Stimulated activated memory B cell treated with anti-CD40 and anti-IgM and Interleukin-4, amounts not matched to agents 10 μg/mL and 1 μg/mL and 100 μg/mL, for 72 hours (primary cell): ENCODE results near the gene OR4D11.
"Not testable (repeated sequence)": the region's sequence is repeated elsewhere in the genome, so short reads cannot be mapped to it uniquely, and the experiment has no call there.

Experiments
- ATAC-seq: fragments of 150-1000 bp; cut with Tn5 transposase; 2 replicates; pipeline ENCODE4 v1.10.0; 2021
- H3K27ac Mint-ChIP-seq: one replicate; pipeline ENCODE4 v1.8.0; 2022; ENCODE audit warnings: mild to moderate bottlenecking, mixed read lengths
- H3K27me3 Mint-ChIP-seq: one replicate; pipeline ENCODE4 v1.8.0; 2022; ENCODE audit warnings: mixed read lengths
- H3K36me3 Mint-ChIP-seq: one replicate; pipeline ENCODE4 v1.8.0; 2022; ENCODE audit warnings: mixed read lengths
- H3K4me1 Mint-ChIP-seq: one replicate; pipeline ENCODE4 v1.8.0; 2022; ENCODE audit warnings: mixed read lengths
- H3K4me3 Mint-ChIP-seq: one replicate; pipeline ENCODE4 v1.8.0; 2022; ENCODE audit warnings: mild to moderate bottlenecking, moderate library complexity, mixed read lengths
- H3K9me3 Mint-ChIP-seq: one replicate; pipeline ENCODE4 v1.8.0; 2022; ENCODE audit warnings: mixed read lengths

Gene OR4D11

GRCh38 chr11:59534676-59535075 lies 31.3 kb downstream of the OR4D11 start:
- Mint-ChIP-seq H3K27ac (no peak overlapping the region), H3K27me3 (peaks cover 14% of the 10 kb centered on the region), H3K9me3 (no peaks in the 10 kb centered on the region), H3K4me1 (no peaks in the 10 kb centered on the region), H3K4me3 (no peak overlapping the region), H3K36me3 (no peaks in the 10 kb centered on the region)
- ATAC-seq = no peak

GRCh38 chr11:59542142-59542810 lies 38.9 kb downstream of the OR4D11 start:
- peaks cover 9% of the 10 kb centered on the region for H3K27me3 Mint-ChIP-seq
- no peak for ATAC-seq
- H3K27ac Mint-ChIP-seq = no peak overlapping the region
- no peak overlapping the region for H3K4me3 Mint-ChIP-seq
- no peaks in the 10 kb centered on the region for H3K9me3 Mint-ChIP-seq
- no peaks in the 10 kb centered on the region for H3K36me3 Mint-ChIP-seq
- H3K4me1 Mint-ChIP-seq = no peaks in the 10 kb centered on the region

GRCh38 chr11:59543713-59544112 lies 40.3 kb downstream of the OR4D11 start:
- not testable (repeated sequence) for H3K27ac Mint-ChIP-seq, H3K4me1 Mint-ChIP-seq, ATAC-seq, H3K36me3 Mint-ChIP-seq, H3K4me3 Mint-ChIP-seq, H3K27me3 Mint-ChIP-seq, H3K9me3 Mint-ChIP-seq

- Mint-ChIP-seq H3K9me3 (no peaks in the 10 kb centered on the region), H3K36me3 (no peaks in the 10 kb centered on the region), H3K27ac (no peak overlapping the region), H3K4me3 (no peak overlapping the region), H3K27me3 (peaks cover 9% of the 10 kb centered on the region), H3K4me1 (peaks cover 10% of the 10 kb centered on the region)
- no peak for ATAC-seq
Measured at GRCh38 chr11:59544869-59545178, 41.4 kb downstream of the OR4D11 start.

GRCh38 chr11:59545179-59546020 lies 42.0 kb downstream of the OR4D11 start:
- no peaks in the 10 kb centered on the region for H3K9me3 Mint-ChIP-seq
- H3K4me3 Mint-ChIP-seq = no peak overlapping the region
- H3K27ac Mint-ChIP-seq = no peak overlapping the region
- H3K36me3 Mint-ChIP-seq = no peaks in the 10 kb centered on the region
- H3K4me1 Mint-ChIP-seq = peaks cover 10% of the 10 kb centered on the region
- H3K27me3 Mint-ChIP-seq = peaks cover 9% of the 10 kb centered on the region
- no peak for ATAC-seq

GRCh38 chr11:59547605-59548308 lies 44.4 kb downstream of the OR4D11 start:
- H3K36me3 Mint-ChIP-seq, ATAC-seq, H3K4me3 Mint-ChIP-seq, H3K9me3 Mint-ChIP-seq, H3K27ac Mint-ChIP-seq, H3K27me3 Mint-ChIP-seq: not testable (repeated sequence)
- peaks cover 20% of the 10 kb centered on the region for H3K4me1 Mint-ChIP-seq

GRCh38 chr11:59548309-59548656 lies 44.9 kb downstream of the OR4D11 start:
- Mint-ChIP-seq H3K36me3 (no peaks in the 10 kb centered on the region), H3K4me3 (no peak overlapping the region), H3K9me3 (no peaks in the 10 kb centered on the region), H3K27ac (no peak overlapping the region), H3K27me3 (peaks cover 9% of the 10 kb centered on the region), H3K4me1 (peaks cover 20% of the 10 kb centered on the region)
- ATAC-seq = no peak

- no peaks in the 10 kb centered on the region for H3K36me3 Mint-ChIP-seq
- peak overlapping the region; percentile 94 for H3K27ac Mint-ChIP-seq
- H3K4me1 Mint-ChIP-seq = peaks cover 21% of the 10 kb centered on the region
- H3K4me3 Mint-ChIP-seq = peak overlapping the region; percentile 86
- H3K27me3 Mint-ChIP-seq = no peaks in the 10 kb centered on the region
- H3K9me3 Mint-ChIP-seq = no peaks in the 10 kb centered on the region
- ATAC-seq = peak; percentile 95
Measured at GRCh38 chr11:59550368-59550841, 47.0 kb downstream of the OR4D11 start.

- peak overlapping the region; percentile 94 for H3K27ac Mint-ChIP-seq
- peak; percentile 70 for ATAC-seq
- H3K9me3 Mint-ChIP-seq = no peaks in the 10 kb centered on the region
- H3K27me3 Mint-ChIP-seq = peaks cover 5% of the 10 kb centered on the region
- no peaks in the 10 kb centered on the region for H3K36me3 Mint-ChIP-seq
- H3K4me1 Mint-ChIP-seq = peaks cover 27% of the 10 kb centered on the region
- H3K4me3 Mint-ChIP-seq = peak overlapping the region; percentile 86
Measured at GRCh38 chr11:59550842-59551658, 47.7 kb downstream of the OR4D11 start.

- Mint-ChIP-seq H3K4me3 (peak overlapping the region; percentile 86), H3K27me3 (peaks cover 10% of the 10 kb centered on the region), H3K9me3 (no peaks in the 10 kb centered on the region), H3K27ac (no peak overlapping the region), H3K4me1 (peaks cover 32% of the 10 kb centered on the region), H3K36me3 (no peaks in the 10 kb centered on the region)
- ATAC-seq = no peak
Measured at GRCh38 chr11:59551659-59552521, 48.5 kb downstream of the OR4D11 start.

- Mint-ChIP-seq H3K36me3 (no peaks in the 10 kb centered on the region), H3K4me3 (no peak overlapping the region), H3K27ac (no peak overlapping the region), H3K9me3 (no peaks in the 10 kb centered on the region), H3K27me3 (peaks cover 10% of the 10 kb centered on the region), H3K4me1 (peaks cover 38% of the 10 kb centered on the region)
- ATAC-seq = no peak
Measured at GRCh38 chr11:59552844-59553243, 49.5 kb downstream of the OR4D11 start.

- H3K4me3 Mint-ChIP-seq = no peak overlapping the region
- H3K36me3 Mint-ChIP-seq = no peaks in the 10 kb centered on the region
- no peaks in the 10 kb centered on the region for H3K9me3 Mint-ChIP-seq
- peaks cover 10% of the 10 kb centered on the region for H3K27me3 Mint-ChIP-seq
- no peak for ATAC-seq
- H3K4me1 Mint-ChIP-seq = peaks cover 38% of the 10 kb centered on the region
- no peak overlapping the region for H3K27ac Mint-ChIP-seq
Measured at GRCh38 chr11:59553323-59553722, 49.9 kb downstream of the OR4D11 start.
